Mucosa of descending colon (tissue), 3 donors: ENCODE results near the gene TFF3. TPM values are rescaled to one million over a fixed set of nuclear protein-coding genes. Genes with fewer than 3 reads are reported as not detected.

Experiments used
- ATAC-seq: fragments of 200-7000 bp; cut with Tn5 transposase; one replicate; pipeline ENCODE4 v1.9.1; 2020; ENCODE audit warnings: mild to moderate bottlenecking, moderate library complexity
- DNase-seq, 3 donors: peaks; one replicate each; pipeline ENCODE4 v3.0.0-alpha.2; 2020
- H3K36me3 ChIP-seq: fragments of 200-600 bp; one replicate; pipeline ENCODE4 v1.8.0; 2021; ENCODE audit warnings: low read depth, mild to moderate bottlenecking
- H3K4me1 ChIP-seq: fragments of 200-600 bp; one replicate; pipeline ENCODE4 v1.8.0; 2021; ENCODE audit warnings: low read depth, mild to moderate bottlenecking
- H3K4me3 ChIP-seq: fragments of 200-600 bp; one replicate; pipeline ENCODE4 v1.8.0; 2021; ENCODE audit warnings: mild to moderate bottlenecking
- H3K9me3 ChIP-seq: fragments of 200-600 bp; one replicate; pipeline ENCODE4 v1.8.0; 2021; ENCODE audit warnings: mild to moderate bottlenecking
- intact Hi-C, 2 donors: fragments of 100-400 bp; cut with DNase I in 1 of 2; cut with micrococcal nuclease in 1 of 2; formaldehyde crosslinking; loops; one replicate each; pipeline versions ENCODE4 v1.11.0 to v1.11.1; 2022; cut with DNase I, micrococcal nuclease
- total RNA-seq, 3 donors: library from RNA; stranded (reverse); fragmentation: NEBNext Ultra II Directional in 2 of 3; extraction: Animal tissue kit (Norgen Biotek cat#: 25700) in 2 of 3; gene quantifications; one replicate each; pipeline versions ENCODE4 v1.2.1 to v1.2.4, GENCODE V29; 2021 to 2023
- TF ChIP-seq, protein P1 (sequence below): fragments of 200-600 bp; IDR thresholded peaks from one replicate; pipeline ENCODE4 v1.8.0; 2022; ENCODE audit warnings: antibody characterized with exemption, mild to moderate bottlenecking
- donor health status: DM: no; HTN: no; CAD: no; lungs with moderate emphysema.
- donor health status: DM: no; HTN: no; CAD: no.
- donor health status: DM: no; HTN: yes; CAD: no.

Gene TFF3
- total RNA-seq, 3 donors from 2014 or later = 614 to 2,641 (median 2,419) TPM

DNA sequence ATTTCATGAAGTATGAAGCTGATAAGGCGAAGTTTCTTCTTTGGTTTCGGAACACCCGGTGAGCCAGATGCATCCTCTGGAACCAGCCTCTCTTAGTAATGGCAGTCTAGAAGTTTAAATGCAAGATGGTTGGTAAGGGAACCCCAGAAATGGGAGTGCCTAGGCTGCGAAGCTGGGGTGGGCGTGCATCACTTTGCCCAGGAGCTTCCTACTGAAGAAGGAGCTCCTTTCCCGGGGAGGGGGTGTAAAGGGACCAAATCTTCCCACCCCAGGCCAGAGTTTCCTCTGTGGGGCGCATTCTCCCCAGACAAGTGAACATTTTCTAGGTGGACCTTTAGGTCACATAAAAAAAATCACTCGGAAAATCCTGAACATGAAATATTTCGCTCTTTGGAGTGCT, 31.2 kb upstream of the TFF3 start:
- TF ChIP-seq, protein P1, sequence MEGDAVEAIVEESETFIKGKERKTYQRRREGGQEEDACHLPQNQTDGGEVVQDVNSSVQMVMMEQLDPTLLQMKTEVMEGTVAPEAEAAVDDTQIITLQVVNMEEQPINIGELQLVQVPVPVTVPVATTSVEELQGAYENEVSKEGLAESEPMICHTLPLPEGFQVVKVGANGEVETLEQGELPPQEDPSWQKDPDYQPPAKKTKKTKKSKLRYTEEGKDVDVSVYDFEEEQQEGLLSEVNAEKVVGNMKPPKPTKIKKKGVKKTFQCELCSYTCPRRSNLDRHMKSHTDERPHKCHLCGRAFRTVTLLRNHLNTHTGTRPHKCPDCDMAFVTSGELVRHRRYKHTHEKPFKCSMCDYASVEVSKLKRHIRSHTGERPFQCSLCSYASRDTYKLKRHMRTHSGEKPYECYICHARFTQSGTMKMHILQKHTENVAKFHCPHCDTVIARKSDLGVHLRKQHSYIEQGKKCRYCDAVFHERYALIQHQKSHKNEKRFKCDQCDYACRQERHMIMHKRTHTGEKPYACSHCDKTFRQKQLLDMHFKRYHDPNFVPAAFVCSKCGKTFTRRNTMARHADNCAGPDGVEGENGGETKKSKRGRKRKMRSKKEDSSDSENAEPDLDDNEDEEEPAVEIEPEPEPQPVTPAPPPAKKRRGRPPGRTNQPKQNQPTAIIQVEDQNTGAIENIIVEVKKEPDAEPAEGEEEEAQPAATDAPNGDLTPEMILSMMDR = no peak
- intact Hi-C loops = no loop called here
- Histone ChIP-seq H3K4me1 (no peaks in the 10 kb centered on the region), H3K36me3 (no peaks in the 10 kb centered on the region), H3K4me3 (no peak overlapping the region), H3K9me3 (no peaks in the 10 kb centered on the region)
- ATAC-seq (no peak), DNase-seq (no peak)

DNA sequence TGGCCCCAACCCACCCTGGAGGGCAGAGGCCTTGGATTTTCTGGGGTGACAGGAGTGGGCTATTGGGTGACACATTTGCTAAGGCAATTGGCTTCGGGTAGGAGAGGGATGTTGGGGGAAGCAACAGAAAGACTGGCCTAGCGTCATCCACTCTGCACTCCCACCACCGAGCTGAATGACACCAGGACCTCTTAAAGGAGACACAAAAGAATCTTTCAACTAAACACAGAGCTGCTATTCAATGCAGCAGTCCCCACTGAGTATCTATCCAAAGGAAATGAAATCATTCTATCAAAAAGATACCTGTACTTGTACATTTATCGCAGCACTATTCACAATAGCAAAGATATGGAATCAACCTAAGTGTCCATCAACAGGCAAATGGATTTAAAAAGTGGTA, 29.4 kb upstream of the TFF3 start:
- intact Hi-C loops = no loop called here
- TF ChIP-seq, protein P1 = no peak
- DNase-seq (no peak), ATAC-seq (no peak)
- no peaks in the 10 kb centered on the region for H3K4me1 ChIP-seq
- no peak overlapping the region for H3K4me3 ChIP-seq
- H3K9me3 ChIP-seq = no peaks in the 10 kb centered on the region
- H3K36me3 ChIP-seq = no peaks in the 10 kb centered on the region

DNA sequence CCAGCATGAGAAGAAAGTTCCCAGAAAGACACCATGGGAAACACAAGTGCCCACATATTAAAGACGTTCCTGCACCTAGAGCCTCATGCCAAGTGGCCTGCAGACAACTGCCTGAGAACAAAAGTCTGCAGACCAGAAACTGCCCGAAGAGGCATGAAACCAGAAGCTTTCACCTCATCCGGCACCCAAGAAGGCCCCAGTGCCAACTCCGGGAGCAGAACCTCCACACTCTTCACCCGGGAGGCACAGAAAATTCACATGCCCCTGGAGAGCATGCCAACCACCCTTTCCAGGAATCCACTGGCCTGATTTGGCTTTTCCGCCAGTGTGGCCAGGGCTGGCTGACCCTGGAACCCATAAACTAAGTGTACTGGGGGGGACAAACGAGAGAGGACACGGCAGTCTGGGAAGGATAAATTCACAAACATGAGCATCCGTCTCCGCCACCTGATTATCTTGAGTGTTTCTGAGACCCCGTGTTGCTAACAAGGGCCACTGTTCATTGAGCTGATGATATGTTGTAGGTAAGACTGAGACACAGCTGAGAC, 28.8 kb upstream of the TFF3 start:
- Histone ChIP-seq H3K4me3 (no peak overlapping the region), H3K4me1 (no peaks in the 10 kb centered on the region), H3K9me3 (no peaks in the 10 kb centered on the region), H3K36me3 (no peaks in the 10 kb centered on the region)
- intact Hi-C loops = no loop called here
- TF ChIP-seq, protein P1 = no peak
- DNase-seq = no peak
- no peak for ATAC-seq

DNA sequence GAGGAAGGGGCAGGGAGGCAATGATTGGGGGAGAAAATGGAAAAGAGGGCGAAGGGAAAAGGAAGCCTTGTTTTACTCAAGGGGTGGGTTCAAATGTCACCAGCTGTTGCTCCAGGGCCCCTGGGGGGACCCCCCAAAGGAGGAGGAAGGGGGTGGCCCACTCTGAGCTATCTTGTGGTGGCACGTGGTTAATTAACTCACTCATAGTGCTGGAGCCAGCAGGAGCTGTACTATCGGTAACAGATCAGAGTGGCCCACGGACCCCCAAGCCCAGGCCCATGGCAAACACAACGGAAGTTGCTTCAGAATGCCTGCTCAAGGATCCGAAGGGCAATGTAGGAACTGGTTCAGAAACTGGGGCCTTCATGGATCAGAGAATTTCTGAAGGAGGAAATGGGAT, 28.3 kb upstream of the TFF3 start:
- DNase-seq (no peak), ATAC-seq (no peak)
- no peaks in the 10 kb centered on the region for H3K36me3 ChIP-seq
- TF ChIP-seq, protein P1 = no peak
- no peak overlapping the region for H3K4me3 ChIP-seq
- no peaks in the 10 kb centered on the region for H3K4me1 ChIP-seq
- H3K9me3 ChIP-seq = no peaks in the 10 kb centered on the region
- intact Hi-C loops = no loop called here

DNA sequence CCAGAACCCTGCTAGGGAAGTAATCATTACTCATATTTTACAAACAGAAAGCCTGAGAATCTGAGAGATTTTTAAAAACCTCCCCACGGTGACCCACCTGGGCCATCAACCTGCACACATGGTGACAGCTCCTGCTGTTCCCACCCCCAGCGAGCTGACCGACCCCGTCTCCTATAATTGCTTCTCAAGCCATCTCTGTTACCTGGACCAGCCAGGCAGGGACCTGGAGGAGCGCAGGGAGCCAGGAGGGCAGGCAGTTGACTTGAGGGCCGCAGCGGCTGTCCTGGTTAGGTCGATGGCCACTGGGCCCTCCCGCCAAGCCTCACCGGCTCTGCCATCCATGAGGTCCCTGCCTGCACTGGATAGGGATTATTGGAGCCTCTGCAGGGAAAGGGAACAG, 27.9 kb upstream of the TFF3 start:
- DNase-seq (no peak), ATAC-seq (no peak)
- H3K36me3 ChIP-seq = no peaks in the 10 kb centered on the region
- peaks cover under 1% of the 10 kb centered on the region for H3K4me1 ChIP-seq
- TF ChIP-seq, protein P1 = no peak
- intact Hi-C loops = no loop called here
- no peaks in the 10 kb centered on the region for H3K9me3 ChIP-seq
- H3K4me3 ChIP-seq = no peak overlapping the region
